ENCODE data around the gene NINJ1. TPM values are rescaled to one million over a fixed set of nuclear protein-coding genes. Genes with fewer than 3 reads are reported as not detected.

The NINJ1 gene
- total and polyA plus RNA-seq, 2 of the 13 experiments (the other 11 are each of a cell fraction or from before 2014, with no cell fraction given) = 81.2 to 92.1 TPM

- TF ChIP-seq SKIL (CRISPR knock-in tag; IDR thresholded peaks at IDR 0.05; ENCODE audit: borderline replicate concordance) = peak; percentile 77; the same call in 1 of the 2 replicates
- peak; percentile 81 for TF ChIP-seq ZBTB25 (CRISPR knock-in tag; IDR thresholded peaks at IDR 0.05)
- peak; percentile 86 for TF ChIP-seq ZNF792 (CRISPR knock-in tag; IDR thresholded peaks at IDR 0.05)
- TF ChIP-seq ARNTL (CRISPR knock-in tag; IDR thresholded peaks at IDR 0.05) = peak; percentile 96
- peak; percentile 5; the same call in 1 of the 2 replicates for TF ChIP-seq ZNF230 (CRISPR knock-in tag; IDR thresholded peaks at IDR 0.05)
- no peak for TF ChIP-seq SATB2 (CRISPR knock-in tag; IDR thresholded peaks at IDR 0.05)
- TF ChIP-seq GABPA (IDR thresholded peaks at IDR 0.05; ENCODE audit: low read depth, low read length) = no peak
- TF ChIP-seq GABPA (CRISPR knock-in tag; IDR thresholded peaks at IDR 0.05; ENCODE audit: low read depth) = no peak
- TF ChIP-seq ZMAT3 (CRISPR knock-in tag; conservative IDR thresholded peaks at IDR 0.05) = peak; percentile 77; the same call in 1 of the 2 replicates
- TF ChIP-seq BRCA1 (CRISPR knock-in tag; IDR thresholded peaks at IDR 0.05) = no peak
- no peak for TF ChIP-seq NR3C1 (CRISPR knock-in tag; IDR thresholded peaks at IDR 0.05)
- TF ChIP-seq TAF15 (IDR thresholded peaks at IDR 0.05; ENCODE audit: low read depth, low read length, poor library complexity, severe bottlenecking) = no peak
- no peak; the same call in 1 of the 2 replicates for TF ChIP-seq TOPORS (CRISPR knock-in tag; IDR thresholded peaks at IDR 0.05)
- TF ChIP-seq SRSF4 (IDR thresholded peaks at IDR 0.05; ENCODE audit: low read depth, low read length, poor library complexity, severe bottlenecking) = no peak
- no peak for TF ChIP-seq BCLAF1 (IDR thresholded peaks at IDR 0.05)
- TF ChIP-seq ZNF737 (CRISPR knock-in tag; IDR thresholded peaks at IDR 0.05; ENCODE audit: borderline replicate concordance) = no peak
- no peak for TF ChIP-seq ZNF432 (CRISPR knock-in tag; IDR thresholded peaks at IDR 0.05; ENCODE audit: borderline replicate concordance)
- no peak for TF ChIP-seq HNRNPLL (IDR thresholded peaks at IDR 0.05; ENCODE audit: low read depth, low read length, poor library complexity, severe bottlenecking)
- no peak for TF ChIP-seq ZNF709 (CRISPR knock-in tag; IDR thresholded peaks at IDR 0.05)
Observed at GRCh38 chr9:93112116-93112863, 21.8 kb downstream of the NINJ1 start (continued).
